NCI-H446 treated with DMSO at 0.1 percent for 48 hours (cell line): ENCODE data around the gene TOR1AIP2.
A peak's percentile ranks its signal among the peaks of the same experiment; 100 is the strongest.

Source experiments
- DNase-seq: peaks from one replicate; lab custom pipeline; 2025; lab: John Stamatoyannopoulos, UW

TOR1AIP2 gene

GRCh38 chr1:179877586-179878265 lies at the start of gene TOR1AIP2:
TSS of gene TOR1AIP2 (minus strand) at chr1:179877803. CDS start at chr1:179852665, 25,138 bp downstream.
- peak; percentile 72 for DNase-seq

GRCh38 chr1:179926850-179927205 lies 49.2 kb upstream of the TOR1AIP2 start:
- no peak for DNase-seq

GRCh38 chr1:179925922-179926849 lies 48.6 kb upstream of the TOR1AIP2 start:
- DNase-seq: no peak

GRCh38 chr1:179925302-179925701 lies 47.7 kb upstream of the TOR1AIP2 start:
- no peak for DNase-seq

DNA sequence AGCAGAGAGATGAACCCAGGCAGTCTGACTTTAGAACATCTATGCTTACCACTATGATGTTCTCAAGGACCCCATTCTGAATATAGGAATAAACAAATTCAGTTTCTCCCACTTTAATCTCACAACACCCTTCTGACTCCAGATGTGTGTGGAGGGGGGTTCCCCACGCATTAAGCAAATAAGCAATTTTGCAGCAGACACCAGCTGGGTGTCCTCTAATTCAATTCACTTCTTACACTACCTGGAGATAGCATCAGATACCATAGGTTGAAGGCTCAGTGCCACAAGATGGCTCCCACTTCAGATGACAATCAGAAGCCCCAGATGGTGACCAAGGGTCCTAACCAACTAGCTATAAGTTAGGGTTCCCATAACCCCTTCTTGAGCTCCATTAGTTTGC lies 46.7 kb upstream of the TOR1AIP2 start:
- DNase-seq: no peak

DNA sequence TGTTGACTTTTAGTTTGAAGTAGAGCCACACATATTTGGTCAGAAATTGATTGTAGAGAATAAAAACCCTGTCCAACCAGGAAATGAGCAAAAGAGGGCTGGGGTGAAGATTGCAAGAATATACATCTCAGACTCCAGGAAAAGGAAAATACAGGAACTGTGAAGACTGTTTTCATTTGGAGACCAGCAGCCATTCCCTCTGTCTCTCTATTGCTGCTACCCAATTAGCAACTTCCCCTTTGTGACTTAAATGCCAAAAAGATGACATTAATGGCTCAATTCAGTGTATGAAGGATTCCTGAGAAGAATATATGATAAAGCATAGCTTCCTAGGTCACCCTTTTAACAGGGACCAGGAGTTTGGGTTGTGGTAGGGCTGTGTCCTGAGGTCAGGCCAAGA lies 45.4 kb upstream of the TOR1AIP2 start:
- no peak for DNase-seq

DNA sequence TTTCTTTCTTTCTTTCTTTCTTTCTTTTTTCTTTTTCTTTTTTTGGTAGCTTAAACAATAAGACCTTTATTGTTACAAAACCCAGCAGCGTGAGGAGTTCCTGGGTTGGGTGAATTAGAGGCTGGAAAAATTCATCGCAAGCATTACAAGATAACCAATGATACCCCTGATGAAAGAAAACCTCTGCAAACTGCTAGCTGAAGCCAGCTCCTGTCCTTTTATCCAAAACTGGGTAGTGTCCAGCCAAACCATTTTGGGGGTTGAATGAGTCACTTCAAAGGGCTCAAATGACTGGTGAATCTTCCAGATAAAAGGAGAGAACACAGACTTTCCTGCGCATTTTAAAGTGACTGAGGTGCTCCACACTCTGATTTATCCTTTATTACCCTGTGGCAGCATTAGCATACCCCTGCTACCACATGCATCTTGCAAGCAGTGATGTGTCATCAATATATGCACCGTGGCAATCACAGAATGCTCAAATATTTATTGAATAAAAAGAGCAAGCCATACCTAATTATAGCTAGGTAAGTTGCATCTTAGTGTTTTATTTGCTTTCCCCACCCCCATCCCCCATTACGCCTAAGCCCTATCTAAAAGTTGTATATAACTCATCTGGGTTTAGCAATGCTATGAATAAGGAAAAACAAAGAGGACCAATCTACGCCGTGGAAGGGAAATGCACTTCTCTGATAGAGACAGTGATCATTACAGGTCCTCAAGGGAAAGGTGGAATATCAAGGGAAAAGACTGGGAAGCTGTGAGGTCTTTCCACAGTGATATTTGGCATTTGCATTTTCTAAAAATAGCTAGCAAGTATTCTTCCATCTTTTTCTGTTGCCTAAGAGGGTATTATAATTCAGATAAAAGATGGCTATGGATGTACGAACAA lies 44.6 kb upstream of the TOR1AIP2 start:
- DNase-seq: no peak

DNA sequence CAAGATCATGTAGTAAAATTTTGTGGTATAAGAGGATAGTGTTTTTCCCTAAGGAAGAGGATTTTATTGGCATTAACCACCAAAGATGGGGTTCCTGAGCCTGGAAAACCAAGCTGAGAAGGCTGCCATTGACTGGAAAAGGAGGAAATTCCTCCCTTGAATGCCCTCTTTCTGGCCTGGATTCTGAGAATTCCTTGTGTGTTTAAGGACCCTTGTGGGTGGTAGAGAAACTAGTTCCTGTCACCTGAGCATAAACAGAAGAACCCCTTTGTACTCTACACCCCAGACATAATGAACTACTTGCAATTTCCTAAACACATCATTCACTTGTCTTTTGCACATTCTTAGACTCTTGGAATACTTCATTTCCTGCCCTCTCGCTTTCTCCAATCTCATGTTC lies 43.9 kb upstream of the TOR1AIP2 start:
- DNase-seq: no peak

DNA sequence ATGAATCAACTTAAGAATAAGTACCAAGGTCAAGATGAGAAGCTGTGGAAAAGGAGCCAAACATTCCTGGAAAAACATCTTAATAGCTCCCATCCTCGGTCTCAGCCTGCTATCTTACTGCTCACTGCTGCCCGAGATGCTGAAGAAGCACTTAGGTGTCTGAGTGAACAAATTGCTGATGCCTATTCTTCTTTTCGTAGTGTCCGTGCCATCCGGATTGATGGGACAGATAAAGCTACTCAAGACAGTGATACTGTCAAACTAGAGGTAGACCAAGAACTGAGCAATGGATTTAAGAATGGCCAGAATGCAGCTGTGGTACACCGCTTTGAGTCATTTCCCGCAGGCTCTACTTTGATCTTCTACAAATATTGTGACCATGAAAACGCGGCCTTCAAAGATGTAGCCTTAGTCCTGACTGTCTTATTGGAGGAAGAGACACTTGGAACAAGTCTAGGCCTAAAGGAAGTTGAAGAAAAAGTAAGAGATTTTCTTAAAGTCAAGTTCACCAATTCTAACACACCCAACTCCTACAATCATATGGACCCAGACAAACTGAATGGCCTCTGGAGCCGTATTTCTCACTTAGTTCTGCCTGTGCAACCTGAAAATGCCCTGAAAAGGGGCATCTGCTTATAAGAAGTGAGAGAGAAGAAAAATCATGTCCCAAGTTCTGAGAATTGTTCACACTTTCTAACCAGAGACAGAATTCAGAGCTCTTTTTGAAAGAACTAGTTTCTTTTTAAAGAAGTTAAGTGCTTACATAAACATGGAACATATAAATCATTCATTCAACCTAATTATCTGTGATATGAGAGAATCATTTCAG lies 40.2 kb upstream of the TOR1AIP2 start:
- DNase-seq: no peak

DNA sequence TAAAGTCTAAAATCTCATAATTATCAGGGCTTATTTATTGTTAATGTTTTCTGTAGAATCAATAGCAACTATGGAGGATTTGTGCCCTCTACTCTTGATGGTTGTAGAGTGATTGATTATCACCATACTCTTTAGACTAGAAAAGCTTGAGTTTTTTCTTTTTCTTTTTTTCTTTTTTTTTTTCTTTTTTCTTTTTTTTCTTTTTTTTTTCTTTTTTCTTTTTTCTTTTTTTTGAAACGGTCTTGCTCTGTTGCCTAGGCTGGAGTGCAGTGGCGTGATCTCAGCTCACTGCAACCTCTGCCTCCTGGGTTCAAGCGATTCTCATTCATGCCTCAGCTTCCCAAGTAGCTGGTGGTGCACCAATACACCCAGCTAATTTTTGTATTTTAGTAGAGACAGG lies 34.2 kb upstream of the TOR1AIP2 start:
- no peak for DNase-seq

DNA sequence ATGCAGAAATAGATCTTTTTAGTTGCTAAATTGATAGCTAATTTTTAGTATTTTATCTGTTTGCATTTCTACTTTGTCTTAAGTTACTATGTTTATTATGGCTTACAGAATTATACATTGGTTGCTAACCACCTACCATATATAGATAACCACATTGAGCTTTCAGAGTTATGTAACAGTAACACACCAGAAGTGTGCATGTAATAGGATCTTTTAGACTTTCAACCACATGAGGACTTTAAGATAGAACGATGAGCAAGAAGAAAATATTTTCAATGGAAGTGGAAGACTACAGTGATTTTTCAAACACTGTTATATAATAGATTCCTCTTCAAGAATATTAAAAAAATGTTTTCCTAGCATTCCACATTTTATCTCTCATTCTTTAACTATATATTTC lies 33.3 kb upstream of the TOR1AIP2 start:
- DNase-seq: no peak

DNA sequence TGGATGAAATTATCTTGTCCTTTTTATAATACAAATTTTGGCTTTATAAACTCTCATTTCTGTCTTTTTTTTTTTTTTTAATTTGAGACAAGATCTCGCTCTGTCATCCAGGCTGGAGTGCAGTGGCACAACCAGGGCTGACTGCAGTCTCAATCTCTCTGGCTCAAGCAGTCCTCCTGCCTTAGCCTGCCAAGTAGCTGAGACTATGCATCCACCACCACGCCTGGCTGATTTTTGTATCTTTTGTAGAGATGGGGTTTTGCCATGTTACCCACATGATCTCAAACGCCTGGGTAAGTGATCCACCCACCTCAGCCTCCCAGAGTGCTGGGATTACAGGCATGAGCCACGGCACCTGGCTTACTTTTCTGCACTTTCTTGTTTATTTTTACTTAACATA lies 12.0 kb upstream of the TOR1AIP2 start:
- DNase-seq: no peak

GRCh38 chr1:179888071-179888470 lies 10.5 kb upstream of the TOR1AIP2 start:
- DNase-seq: no peak

- DNase-seq: no peak
These were observed 6.1 kb upstream of the TOR1AIP2 start for GRCh38 chr1:179883745-179884138.

- DNase-seq: peak; percentile 79
These were observed 5.6 kb upstream of the TOR1AIP2 start for GRCh38 chr1:179883040-179883744.

GRCh38 chr1:179882253-179883039 lies 4.8 kb upstream of the TOR1AIP2 start, which contains the start of gene TOR1AIP1:
TSS of gene TOR1AIP1 (plus strand) at chr1:179882285. CDS start at chr1:179882503, 218 bp downstream.
- DNase-seq: peak; percentile 98

- DNase-seq: peak; percentile 91
These were observed 4.1 kb upstream of the TOR1AIP2 start for GRCh38 chr1:179881642-179882252.

- DNase-seq: no peak
These were observed 2.2 kb upstream of the TOR1AIP2 start for GRCh38 chr1:179879797-179880196.

GRCh38 chr1:179876300-179876715 lies 1.3 kb downstream of the TOR1AIP2 start:
- DNase-seq: no peak
